Measurements from ENCODE around the gene FAU. TPM values are rescaled to one million over a fixed set of nuclear protein-coding genes. Genes with fewer than 3 reads are reported as not detected.

The FAU gene
- total and polyA plus RNA-seq, 9 of the 15 experiments (the other 6 are each of a cell fraction or from before 2014, with no cell fraction given), result 433 to 1,827 (median 942) TPM

- TF ChIP-seq MED1 (CRISPR knock-in tag; IDR thresholded peaks at IDR 0.05; ENCODE audit: borderline replicate concordance), result no peak
- peak; percentile 64; the same call in 1 of the 2 replicates for TF ChIP-seq ELK3 (CRISPR knock-in tag; IDR thresholded peaks at IDR 0.05)
- peak; percentile 32; the same call in 1 of the 2 replicates for TF ChIP-seq EP300 (IDR thresholded peaks at IDR 0.05; ENCODE audit: low read length)
- no peak for TF ChIP-seq ZNF644 (tag; IDR thresholded peaks at IDR 0.05; ENCODE audit: low read depth)
- TF ChIP-seq ZNF592 (IDR thresholded peaks at IDR 0.05), result no peak
- TF ChIP-seq DACH1 (IDR thresholded peaks at IDR 0.05; ENCODE audit: partially characterized antibody), result peak; percentile 92
- peak; percentile 43; the same call in 1 of the 2 replicates for TF ChIP-seq NCOR1 (IDR thresholded peaks at IDR 0.05)
- no peak for TF ChIP-seq KDM1A (IDR thresholded peaks at IDR 0.05)
- TF ChIP-seq, protein P1, sequence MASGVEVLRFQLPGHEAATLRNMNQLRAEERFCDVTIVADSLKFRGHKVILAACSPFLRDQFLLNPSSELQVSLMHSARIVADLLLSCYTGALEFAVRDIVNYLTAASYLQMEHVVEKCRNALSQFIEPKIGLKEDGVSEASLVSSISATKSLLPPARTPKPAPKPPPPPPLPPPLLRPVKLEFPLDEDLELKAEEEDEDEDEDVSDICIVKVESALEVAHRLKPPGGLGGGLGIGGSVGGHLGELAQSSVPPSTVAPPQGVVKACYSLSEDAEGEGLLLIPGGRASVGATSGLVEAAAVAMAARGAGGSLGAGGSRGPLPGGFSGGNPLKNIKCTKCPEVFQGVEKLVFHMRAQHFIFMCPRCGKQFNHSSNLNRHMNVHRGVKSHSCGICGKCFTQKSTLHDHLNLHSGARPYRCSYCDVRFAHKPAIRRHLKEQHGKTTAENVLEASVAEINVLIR (CRISPR knock-in tag; IDR thresholded peaks at IDR 0.05), result peak; percentile 78
- peak; percentile 89 for TF ChIP-seq SP1 (CRISPR knock-in tag; IDR thresholded peaks at IDR 0.05)
- peak; percentile 85 for TF ChIP-seq NR3C1 (CRISPR knock-in tag; IDR thresholded peaks at IDR 0.05)
- no peak for TF ChIP-seq ILF3 (IDR thresholded peaks at IDR 0.05; ENCODE audit: borderline replicate concordance)
- TF ChIP-seq ZNF395 (CRISPR knock-in tag; IDR thresholded peaks at IDR 0.05), result peak; percentile 49; the same call in 1 of the 2 replicates
- TF ChIP-seq ZBTB1 (CRISPR knock-in tag; IDR thresholded peaks at IDR 0.05; ENCODE audit: borderline replicate concordance, low read depth), result 0 out of 2 replicates have a peak, but pooled peaks have one; percentile 1
- TF ChIP-seq ZZZ3 (IDR thresholded peaks at IDR 0.05), result 0 out of 2 replicates have a peak, but pooled peaks have one; percentile 44
Measured at GRCh38 chr11:65134240-65134951, 12.5 kb upstream of the FAU start, which contains the start of gene SYVN1 (continued).
